SU-DHL-6 (cell line): Measurements from ENCODE around the gene XYLT1.

Source experiments
- EZH2phosphoT487 ChIP-seq: fragments of 200-600 bp; sonication (generic), shearing (Covaris generic); conservative IDR thresholded peaks from 2 replicates; pipeline ENCODE4 v1.6.1; 2018; ENCODE audit warnings: mild to moderate bottlenecking, antibody characterized with exemption, low read length, moderate library complexity, mixed read lengths
- TF ChIP-seq, protein P1 (sequence below): fragments of 200-600 bp; sonication (generic); IDR thresholded peaks from one replicate; pipeline ENCODE4 v1.5.1; 2017; ENCODE audit warnings: antibody characterized with exemption, mild to moderate bottlenecking, low read length, moderate library complexity; ENCODE audit not compliant: insufficient read depth, poor library complexity, severe bottlenecking

- TF ChIP-seq, protein P1, sequence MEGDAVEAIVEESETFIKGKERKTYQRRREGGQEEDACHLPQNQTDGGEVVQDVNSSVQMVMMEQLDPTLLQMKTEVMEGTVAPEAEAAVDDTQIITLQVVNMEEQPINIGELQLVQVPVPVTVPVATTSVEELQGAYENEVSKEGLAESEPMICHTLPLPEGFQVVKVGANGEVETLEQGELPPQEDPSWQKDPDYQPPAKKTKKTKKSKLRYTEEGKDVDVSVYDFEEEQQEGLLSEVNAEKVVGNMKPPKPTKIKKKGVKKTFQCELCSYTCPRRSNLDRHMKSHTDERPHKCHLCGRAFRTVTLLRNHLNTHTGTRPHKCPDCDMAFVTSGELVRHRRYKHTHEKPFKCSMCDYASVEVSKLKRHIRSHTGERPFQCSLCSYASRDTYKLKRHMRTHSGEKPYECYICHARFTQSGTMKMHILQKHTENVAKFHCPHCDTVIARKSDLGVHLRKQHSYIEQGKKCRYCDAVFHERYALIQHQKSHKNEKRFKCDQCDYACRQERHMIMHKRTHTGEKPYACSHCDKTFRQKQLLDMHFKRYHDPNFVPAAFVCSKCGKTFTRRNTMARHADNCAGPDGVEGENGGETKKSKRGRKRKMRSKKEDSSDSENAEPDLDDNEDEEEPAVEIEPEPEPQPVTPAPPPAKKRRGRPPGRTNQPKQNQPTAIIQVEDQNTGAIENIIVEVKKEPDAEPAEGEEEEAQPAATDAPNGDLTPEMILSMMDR: no peak
- no peak for TF ChIP-seq EZH2phosphoT487
Observed at GRCh38 chr16:17245776-17246175, 225.0 kb downstream of the XYLT1 start.
